ENCODE results near the gene OR11H6. TPM values are rescaled to one million over a fixed set of nuclear protein-coding genes. Genes with fewer than 3 reads are reported as not detected.

The OR11H6 gene
- total RNA-seq (2022; extraction: Qiagen RNA extraction; ENCODE audit: low read depth), result not detected in 5 replicates

GRCh38 chr14:20223410-20223809 is at the start of gene OR11H6:
OR11H6 (plus strand) TSS chr14:20223710; CDS start chr14:20223710, 0 bp downstream.

DNA sequence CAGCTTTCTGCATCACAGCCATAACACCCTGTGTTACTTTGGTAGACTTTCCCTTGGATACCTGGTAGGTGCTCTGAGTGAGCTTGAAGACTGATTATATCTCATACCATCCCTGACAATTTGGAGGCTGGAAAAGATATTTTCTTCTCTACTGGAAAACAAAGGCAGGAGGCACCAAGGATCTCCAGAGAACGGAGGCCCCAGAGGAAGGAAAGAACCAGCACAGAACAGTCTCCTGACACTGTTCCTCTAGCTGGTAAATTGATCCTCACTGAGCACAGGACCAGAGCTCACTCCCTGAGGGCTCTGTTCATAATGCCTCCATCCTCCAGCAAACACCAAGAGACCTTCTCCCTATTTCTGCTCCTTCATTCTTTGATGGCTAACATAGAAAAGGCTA is 32.9 kb upstream of the OR11H6 start, which contains the start of gene OR11G2:
Gene OR11G2, plus strand, starts transcription at position 301 of the 400 bp plus-strand sequence. CDS start 6,542 bp downstream, outside the sequence.

GRCh38 chr14:20228681-20229080 is 5.2 kb downstream of the OR11H6 start, which contains the start of gene OR11H7:
OR11H7 (plus strand) TSS chr14:20228981.

Other genes starting within 250 kb of the OR11H6 start
- not detected in 5 replicates for gene OR4K15, start 248.1 kb upstream of the OR11H6 start, total RNA-seq (2022; extraction: Qiagen RNA extraction; ENCODE audit: low read depth)
- gene OR4Q2, start 221.5 kb upstream of the OR11H6 start, total RNA-seq (2022; extraction: Qiagen RNA extraction; ENCODE audit: low read depth), result not detected in 5 replicates
- not detected in 5 replicates for gene OR4K14, start 204.4 kb upstream of the OR11H6 start, total RNA-seq (2022; extraction: Qiagen RNA extraction; ENCODE audit: low read depth)
- not detected in 5 replicates for gene OR4K13, start 187.7 kb upstream of the OR11H6 start, total RNA-seq (2022; extraction: Qiagen RNA extraction; ENCODE audit: low read depth)
- gene OR4L1, start 163.7 kb upstream of the OR11H6 start, total RNA-seq (2022; extraction: Qiagen RNA extraction; ENCODE audit: low read depth), result not detected in 5 replicates
- gene OR4K17, start 113.0 kb upstream of the OR11H6 start, total RNA-seq (2022; extraction: Qiagen RNA extraction; ENCODE audit: low read depth), result not detected in 5 replicates
- gene OR4N5, start 84.9 kb upstream of the OR11H6 start, total RNA-seq (2022; extraction: Qiagen RNA extraction; ENCODE audit: low read depth), result not detected in 5 replicates
- gene OR11G2, start 32.8 kb upstream of the OR11H6 start, total RNA-seq (2022; extraction: Qiagen RNA extraction; ENCODE audit: low read depth), result not detected in 5 replicates
- not detected in 5 replicates for gene OR11H7, start 5.3 kb downstream of the OR11H6 start, total RNA-seq (2022; extraction: Qiagen RNA extraction; ENCODE audit: low read depth)
- gene OR11H4, start 15.6 kb downstream of the OR11H6 start, total RNA-seq (2022; extraction: Qiagen RNA extraction; ENCODE audit: low read depth), result not detected in 5 replicates
- 18.1 to 29.1 TPM (median 20.6 TPM) in 5 replicates for gene TTC5, start 82.2 kb downstream of the OR11H6 start, total RNA-seq (2022; extraction: Qiagen RNA extraction; ENCODE audit: low read depth)
- gene CCNB1IP1, start 109.6 kb downstream of the OR11H6 start, total RNA-seq (2022; extraction: Qiagen RNA extraction; ENCODE audit: low read depth), result 38.9 to 61.4 TPM (median 43.0 TPM) in 5 replicates
- 21.7 to 25.0 TPM (median 23.5 TPM) in 5 replicates for gene PARP2, start 119.9 kb downstream of the OR11H6 start, total RNA-seq (2022; extraction: Qiagen RNA extraction; ENCODE audit: low read depth)
- gene TEP1, start 189.8 kb downstream of the OR11H6 start, total RNA-seq (2022; extraction: Qiagen RNA extraction; ENCODE audit: low read depth), result 8.4 to 11.9 TPM (median 10.9 TPM) in 5 replicates
- gene KLHL33, start 212.5 kb downstream of the OR11H6 start, total RNA-seq (2022; extraction: Qiagen RNA extraction; ENCODE audit: low read depth), result 0.01 TPM in 1 of 5 replicates, not detected in the others
- 23.9 to 30.0 TPM (median 26.1 TPM) in 5 replicates for gene OSGEP, start 231.1 kb downstream of the OR11H6 start, total RNA-seq (2022; extraction: Qiagen RNA extraction; ENCODE audit: low read depth)
- 262 to 275 TPM (median 270 TPM) in 5 replicates for gene APEX1, start 231.5 kb downstream of the OR11H6 start, total RNA-seq (2022; extraction: Qiagen RNA extraction; ENCODE audit: low read depth)
- gene PIP4P1, start 237.7 kb downstream of the OR11H6 start, total RNA-seq (2022; extraction: Qiagen RNA extraction; ENCODE audit: low read depth), result 30.6 to 38.5 TPM (median 35.8 TPM) in 5 replicates
- 171 to 195 TPM (median 176 TPM) in 5 replicates for gene PNP, start 245.7 kb downstream of the OR11H6 start, total RNA-seq (2022; extraction: Qiagen RNA extraction; ENCODE audit: low read depth)